Parathyroid adenoma (tissue), 2 donors: ENCODE measurements around the gene TP53I3.

Experiments used
- H2AFZ ChIP-seq: fragments of 300-600 bp; sonication (generic); one replicate; pipeline ENCODE4 v1.7.0; 2017; ENCODE audit warnings: antibody characterized with exemption, mild to moderate bottlenecking
- H3K27ac ChIP-seq: fragments of 300-600 bp; sonication (generic); one replicate; pipeline ENCODE4 v1.7.0; 2017
- H3K27me3 ChIP-seq: fragments of 300-600 bp; sonication (generic); one replicate; pipeline ENCODE4 v1.7.0; 2017; ENCODE audit warnings: low read length; ENCODE audit not compliant: control insufficient read depth, insufficient read depth
- H3K36me3 ChIP-seq: fragments of 300-600 bp; sonication (generic); one replicate; pipeline ENCODE4 v1.7.0; 2017; ENCODE audit warnings: low read length; ENCODE audit not compliant: control insufficient read depth, insufficient read depth
- H3K4me1 ChIP-seq: fragments of 300-600 bp; sonication (generic); one replicate; pipeline ENCODE4 v1.7.0; 2017; ENCODE audit warnings: control low read depth
- H3K4me2 ChIP-seq: fragments of 300-600 bp; sonication (generic); one replicate; pipeline ENCODE4 v1.7.0; 2017; ENCODE audit warnings: low read length
- H3K4me3 ChIP-seq: fragments of 300-600 bp; sonication (generic); one replicate; pipeline ENCODE4 v1.7.0; 2017; ENCODE audit warnings: low read depth, low read length
- H3K79me2 ChIP-seq: fragments of 300-600 bp; sonication (generic); one replicate; pipeline ENCODE4 v1.7.0; 2017; ENCODE audit warnings: control low read depth
- H3K9ac ChIP-seq: fragments of 300-600 bp; sonication (generic); one replicate; pipeline ENCODE4 v1.7.0; 2017; ENCODE audit warnings: mild to moderate bottlenecking
- H3K9me3 ChIP-seq: fragments of 300-600 bp; sonication (generic); one replicate; pipeline ENCODE4 v1.7.0; 2017; ENCODE audit warnings: low read length; ENCODE audit not compliant: control insufficient read depth
- TF ChIP-seq, protein P1 (sequence below): fragments of 300-600 bp; sonication (generic); IDR thresholded peaks from one replicate; pipeline ENCODE4 v1.7.0; 2017; ENCODE audit warnings: antibody characterized with exemption, mild to moderate bottlenecking
- donor health status: primary hyperparathyroidism.

The TP53I3 gene

GRCh38 chr2:24123195-24123921 lies 38.7 kb upstream of the TP53I3 start, which contains the start of the genes FAM228B and PFN4:
FAM228B (plus strand) TSS chr2:24123469; CDS start chr2:24124362, 893 bp downstream.
PFN4 (minus strand) TSS chr2:24123334; CDS start chr2:24122535, 799 bp downstream.
- peak within 1 kb of the TSS; percentile 56 for H3K9ac ChIP-seq
- peak within 1 kb of the TSS; percentile 97 for H2AFZ ChIP-seq
- peaks cover 5% of the 10 kb centered on the region for H3K4me1 ChIP-seq
- TF ChIP-seq, protein P1, sequence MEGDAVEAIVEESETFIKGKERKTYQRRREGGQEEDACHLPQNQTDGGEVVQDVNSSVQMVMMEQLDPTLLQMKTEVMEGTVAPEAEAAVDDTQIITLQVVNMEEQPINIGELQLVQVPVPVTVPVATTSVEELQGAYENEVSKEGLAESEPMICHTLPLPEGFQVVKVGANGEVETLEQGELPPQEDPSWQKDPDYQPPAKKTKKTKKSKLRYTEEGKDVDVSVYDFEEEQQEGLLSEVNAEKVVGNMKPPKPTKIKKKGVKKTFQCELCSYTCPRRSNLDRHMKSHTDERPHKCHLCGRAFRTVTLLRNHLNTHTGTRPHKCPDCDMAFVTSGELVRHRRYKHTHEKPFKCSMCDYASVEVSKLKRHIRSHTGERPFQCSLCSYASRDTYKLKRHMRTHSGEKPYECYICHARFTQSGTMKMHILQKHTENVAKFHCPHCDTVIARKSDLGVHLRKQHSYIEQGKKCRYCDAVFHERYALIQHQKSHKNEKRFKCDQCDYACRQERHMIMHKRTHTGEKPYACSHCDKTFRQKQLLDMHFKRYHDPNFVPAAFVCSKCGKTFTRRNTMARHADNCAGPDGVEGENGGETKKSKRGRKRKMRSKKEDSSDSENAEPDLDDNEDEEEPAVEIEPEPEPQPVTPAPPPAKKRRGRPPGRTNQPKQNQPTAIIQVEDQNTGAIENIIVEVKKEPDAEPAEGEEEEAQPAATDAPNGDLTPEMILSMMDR = peak; percentile 4
- H3K9me3 ChIP-seq = no peaks in the 10 kb centered on the region
- peak within 1 kb of the TSS; percentile 95 for H3K4me2 ChIP-seq
- H3K36me3 ChIP-seq = no peaks in the 10 kb centered on the region
- H3K79me2 ChIP-seq = peaks cover 2% of the 10 kb centered on the region
- H3K27ac ChIP-seq = peak within 1 kb of the TSS; percentile 88
- no peaks in the 10 kb centered on the region for H3K27me3 ChIP-seq
- peak within 1 kb of the TSS; percentile 73 for H3K4me3 ChIP-seq

- peak overlapping the region; percentile 56 for H3K9ac ChIP-seq
- peaks cover 2% of the 10 kb centered on the region for H3K79me2 ChIP-seq
- H3K9me3 ChIP-seq = no peaks in the 10 kb centered on the region
- peak overlapping the region; percentile 95 for H3K4me2 ChIP-seq
- H2AFZ ChIP-seq = peak overlapping the region; percentile 97
- H3K4me3 ChIP-seq = peak overlapping the region; percentile 73
- TF ChIP-seq, protein P1 = no peak
- no peaks in the 10 kb centered on the region for H3K27me3 ChIP-seq
- peak overlapping the region; percentile 88 for H3K27ac ChIP-seq
- no peaks in the 10 kb centered on the region for H3K36me3 ChIP-seq
- H3K4me1 ChIP-seq = peaks cover 5% of the 10 kb centered on the region
Measured at GRCh38 chr2:24122366-24123194, 37.9 kb upstream of the TP53I3 start.

- Histone ChIP-seq H3K9ac (no peak overlapping the region), H3K4me2 (no peak overlapping the region), H3K27ac (no peak overlapping the region), H3K79me2 (peaks cover 2% of the 10 kb centered on the region), H3K4me1 (peaks cover 5% of the 10 kb centered on the region), H3K36me3 (no peaks in the 10 kb centered on the region), H3K27me3 (no peaks in the 10 kb centered on the region), H3K9me3 (no peaks in the 10 kb centered on the region), H2AFZ (no peak overlapping the region), H3K4me3 (no peak overlapping the region)
- TF ChIP-seq, protein P1 = no peak
Measured at GRCh38 chr2:24121469-24121868, 36.8 kb upstream of the TP53I3 start.

DNA sequence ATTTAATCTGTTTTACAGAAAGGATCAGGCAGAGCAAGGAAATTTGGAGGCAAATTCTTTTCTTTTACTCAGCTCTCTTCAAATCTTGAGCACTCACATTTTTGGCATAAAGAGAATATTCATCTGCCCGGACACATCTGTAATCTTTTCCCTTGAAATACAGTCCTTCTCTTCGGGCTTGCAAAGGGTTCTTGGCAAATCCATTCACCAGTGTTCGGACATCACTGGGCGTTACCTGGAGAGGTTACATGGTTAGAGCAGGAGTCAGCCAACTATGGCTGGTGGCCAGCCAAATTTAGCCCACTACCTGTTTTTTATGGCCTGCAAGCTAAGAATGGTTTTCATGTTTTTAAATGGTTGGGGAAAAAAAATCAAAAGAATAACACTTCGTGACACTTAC lies 36.4 kb upstream of the TP53I3 start:
- TF ChIP-seq, protein P1 = no peak
- Histone ChIP-seq H3K27ac (no peak overlapping the region), H3K4me3 (no peak overlapping the region), H3K79me2 (peaks cover 2% of the 10 kb centered on the region), H2AFZ (no peak overlapping the region), H3K27me3 (no peaks in the 10 kb centered on the region), H3K9ac (no peak overlapping the region), H3K4me1 (peaks cover 5% of the 10 kb centered on the region), H3K36me3 (no peaks in the 10 kb centered on the region), H3K4me2 (no peak overlapping the region), H3K9me3 (no peaks in the 10 kb centered on the region)
